Fibroblast of skin of left quadriceps (primary cell): ENCODE measurements around the gene ANTXRL.
"Not testable (repeated sequence)": the region's sequence is repeated elsewhere in the genome, so short reads cannot be mapped to it uniquely, and the experiment has no call there.

Experiments
- DNase-seq, 2 experiments: peaks; one replicate each; pipeline ENCODE4 v3.0.0-alpha.2; 2013; ENCODE audit warnings: low read depth in 2 of 2

The ANTXRL gene

DNA sequence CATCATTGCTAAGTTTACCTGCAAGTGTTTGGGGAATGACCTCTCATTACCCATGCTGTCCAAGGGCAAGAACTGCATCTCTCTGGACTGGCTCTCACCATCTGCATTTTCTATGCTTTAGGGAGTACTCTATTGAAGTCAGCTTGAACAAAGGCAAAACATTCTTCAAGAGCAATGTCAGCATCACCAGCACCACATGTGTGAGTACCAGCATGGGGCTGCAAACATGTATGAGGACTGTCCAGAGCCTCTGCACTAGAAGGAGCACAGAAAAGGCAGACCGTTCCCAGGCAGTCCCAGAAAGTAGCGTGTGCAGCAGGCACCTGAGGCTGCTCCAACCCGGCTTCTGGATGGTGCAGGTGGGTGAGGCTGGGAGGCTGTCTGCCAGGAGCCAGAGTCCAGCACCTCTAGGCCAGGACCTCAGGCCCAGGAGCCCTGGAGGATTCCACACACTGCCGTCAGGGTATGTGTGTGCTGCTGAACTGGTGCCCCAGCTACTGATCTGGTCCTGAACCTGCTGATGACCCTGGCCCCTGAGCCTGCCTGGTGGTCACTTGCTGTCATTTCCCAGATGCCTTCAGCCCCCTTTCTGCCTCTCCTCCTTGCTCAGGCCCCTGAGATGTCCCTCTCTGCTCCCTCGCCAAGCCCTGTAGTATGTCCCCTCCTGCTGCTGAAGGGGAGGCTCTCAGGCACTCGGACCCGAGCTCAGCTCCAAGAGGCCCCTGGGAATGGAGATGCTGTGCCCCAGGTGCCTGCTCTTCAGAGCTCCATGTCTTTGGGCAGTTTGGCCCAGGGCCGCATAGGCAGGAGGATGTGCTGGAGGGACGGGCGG, 20.7 kb downstream of the ANTXRL start:
- no peak for DNase-seq

DNA sequence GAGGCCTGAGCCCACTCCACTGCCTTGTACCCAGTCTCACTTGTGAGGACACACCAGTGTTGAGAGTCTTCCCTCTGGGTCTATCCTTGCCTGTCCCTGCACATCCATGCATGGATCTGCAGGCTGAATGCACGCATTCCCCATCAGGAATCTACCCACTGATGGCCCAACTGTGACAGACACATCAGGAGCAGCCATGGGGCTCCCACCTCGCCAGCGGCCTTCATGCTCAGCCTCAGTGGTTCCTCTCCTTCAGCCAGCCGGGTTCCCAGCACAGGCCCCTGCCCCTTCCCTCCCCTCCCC, 21.3 kb downstream of the ANTXRL start:
- no peak for DNase-seq

DNA sequence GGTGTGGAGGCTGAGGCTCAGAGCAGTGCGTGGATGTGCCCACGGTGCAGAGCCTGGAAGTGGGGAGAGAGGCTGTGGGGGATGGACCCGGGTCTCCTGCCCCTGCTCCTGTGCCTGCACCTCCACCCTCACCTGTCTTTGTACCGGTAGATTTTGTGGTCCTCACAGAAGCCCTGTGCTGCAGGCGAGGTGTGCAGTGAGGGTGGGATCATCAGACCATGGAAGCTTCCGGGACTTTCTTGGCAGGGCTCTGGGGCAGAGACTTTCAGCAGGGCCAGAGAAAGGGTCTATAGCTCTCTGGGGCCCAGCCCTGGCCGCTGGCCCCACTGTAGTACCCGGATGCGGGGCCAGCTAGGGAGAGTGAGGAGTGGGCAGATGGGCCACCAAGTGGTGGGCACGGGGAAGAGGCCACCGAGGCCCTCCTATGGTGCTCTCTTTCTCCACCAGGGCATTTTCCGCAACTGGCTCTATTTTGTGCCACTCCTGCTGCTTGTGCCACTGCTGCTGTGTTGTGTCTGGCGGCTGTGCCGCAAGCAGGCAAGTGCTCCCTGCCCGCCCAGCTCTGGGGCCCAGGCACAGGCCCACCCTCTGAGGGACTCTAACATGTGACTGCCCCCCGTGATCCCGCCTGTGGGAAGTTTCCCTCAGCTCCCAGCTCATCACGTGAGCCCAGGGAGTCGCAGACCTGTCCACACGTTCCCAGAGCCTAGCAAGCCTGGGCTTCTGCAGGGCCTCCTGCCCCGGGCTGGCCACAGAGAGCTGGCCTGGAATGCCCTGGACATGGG, 22.1 kb downstream of the ANTXRL start:
- DNase-seq = no peak

DNA sequence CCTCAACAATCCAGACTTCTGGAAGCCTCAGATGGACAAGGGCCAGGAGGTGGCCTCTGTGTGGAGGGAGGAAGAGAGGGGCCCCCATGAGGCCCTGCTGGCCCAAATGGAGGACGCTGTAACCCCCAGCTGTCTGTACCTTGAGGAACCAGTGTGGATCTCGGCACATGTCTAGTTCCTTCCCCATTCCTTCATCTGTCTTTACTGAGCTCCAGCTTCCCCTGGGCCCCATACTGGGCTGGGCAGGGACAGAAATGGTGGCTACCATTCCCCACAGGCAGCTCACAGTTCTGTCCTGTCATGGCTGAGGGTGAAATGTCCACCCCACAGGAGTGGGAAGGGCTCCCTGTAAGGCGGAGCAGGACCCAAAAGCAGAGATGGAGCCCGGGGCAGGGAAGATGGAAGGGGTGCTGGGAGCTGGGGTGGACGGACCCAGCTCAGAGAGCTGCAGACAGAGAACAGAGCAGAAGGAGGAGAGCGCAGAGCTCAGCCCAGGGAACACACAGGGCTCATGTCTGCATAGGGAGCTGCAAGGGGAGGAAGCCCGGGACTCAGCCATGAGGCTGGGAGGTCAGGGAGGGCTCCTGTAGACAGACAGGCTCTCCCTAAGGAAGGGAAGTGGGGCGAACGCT, 22.8 kb downstream of the ANTXRL start:
- DNase-seq = no peak

DNA sequence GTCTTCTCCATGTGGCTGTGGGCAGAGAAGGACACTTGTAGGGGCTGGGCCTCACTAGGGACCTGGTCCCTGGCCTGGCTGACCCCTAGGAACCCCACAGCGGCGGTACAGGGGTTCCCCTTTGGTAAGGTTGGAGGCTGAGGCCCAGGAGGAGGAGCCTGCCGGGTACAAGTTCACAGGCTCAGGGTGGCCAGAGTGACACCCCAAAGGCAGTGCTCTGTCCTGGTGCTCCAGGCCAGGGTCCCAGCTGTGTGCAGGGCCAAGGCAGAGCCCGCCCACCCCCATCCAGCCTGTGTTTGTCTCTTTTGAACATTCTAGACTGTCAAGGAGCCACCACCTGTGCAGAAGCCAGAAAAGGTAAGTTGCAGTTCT, 23.3 kb downstream of the ANTXRL start:
- no peak for DNase-seq

DNA sequence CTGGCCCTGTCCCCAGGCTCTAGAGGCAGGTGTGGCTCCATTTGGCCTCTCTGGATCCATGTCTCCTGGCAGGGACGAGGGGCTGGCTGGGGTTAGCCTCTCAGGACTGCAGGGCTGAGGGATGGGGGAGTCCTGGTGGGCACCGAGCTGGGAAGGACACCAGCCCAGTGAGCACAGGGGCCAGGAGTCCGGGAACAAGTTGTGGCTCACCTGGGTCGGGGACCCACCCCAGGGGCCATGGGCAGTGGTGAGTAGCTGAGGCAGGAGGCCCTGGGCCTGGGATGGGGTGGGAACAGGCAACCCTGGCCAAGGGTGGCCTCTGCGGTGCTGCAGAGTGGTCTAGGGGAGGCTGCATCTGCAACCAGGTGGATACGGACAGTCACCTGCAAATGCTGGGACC, 24.1 kb downstream of the ANTXRL start:
- no peak for DNase-seq

DNA sequence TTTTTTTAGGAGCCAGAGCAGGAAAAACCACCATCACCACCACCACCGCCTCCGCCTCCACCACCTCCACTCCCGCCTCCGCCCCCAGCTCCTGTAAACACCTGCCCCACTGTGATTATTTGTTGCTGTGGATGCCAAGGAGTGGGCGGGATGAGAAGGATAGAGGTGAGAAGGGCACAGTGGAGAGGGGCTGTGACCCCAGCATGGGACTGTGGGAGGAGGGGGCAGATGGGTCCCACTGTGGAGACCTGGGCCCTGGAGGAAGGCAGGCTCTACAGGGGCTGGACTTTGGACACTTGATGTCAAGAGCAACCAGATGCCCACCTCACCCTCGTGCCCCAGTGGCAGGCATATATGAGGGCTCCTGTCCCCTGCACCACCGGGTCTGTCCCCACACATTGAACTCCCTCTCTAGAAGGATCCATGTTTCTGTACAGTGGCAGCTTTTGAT, 24.7 kb downstream of the ANTXRL start:
- no peak for DNase-seq

DNA sequence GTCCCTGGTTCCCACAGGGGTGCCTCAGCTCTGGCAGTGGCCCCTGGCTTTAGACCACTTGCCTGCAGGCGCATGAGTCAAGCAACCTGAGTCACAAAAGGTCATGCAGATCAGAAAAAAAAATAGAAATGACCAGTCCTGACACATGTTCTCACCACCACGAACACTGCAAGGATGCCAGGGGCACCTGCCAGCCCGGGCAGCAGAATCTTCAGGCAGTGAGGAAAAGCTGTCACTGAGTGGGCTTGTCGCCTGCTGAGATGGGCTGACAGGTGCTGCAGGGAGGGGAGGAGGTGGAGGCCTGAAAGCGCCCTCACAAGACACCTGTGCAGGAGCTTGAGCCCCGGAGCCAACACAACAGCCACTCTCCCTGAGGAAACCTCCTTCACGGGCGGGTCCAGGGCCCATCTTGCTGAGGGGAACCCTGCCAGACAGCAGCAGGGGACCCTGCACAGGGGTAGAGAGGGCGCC, 25.2 kb downstream of the ANTXRL start:
- DNase-seq = not testable (repeated sequence)

DNA sequence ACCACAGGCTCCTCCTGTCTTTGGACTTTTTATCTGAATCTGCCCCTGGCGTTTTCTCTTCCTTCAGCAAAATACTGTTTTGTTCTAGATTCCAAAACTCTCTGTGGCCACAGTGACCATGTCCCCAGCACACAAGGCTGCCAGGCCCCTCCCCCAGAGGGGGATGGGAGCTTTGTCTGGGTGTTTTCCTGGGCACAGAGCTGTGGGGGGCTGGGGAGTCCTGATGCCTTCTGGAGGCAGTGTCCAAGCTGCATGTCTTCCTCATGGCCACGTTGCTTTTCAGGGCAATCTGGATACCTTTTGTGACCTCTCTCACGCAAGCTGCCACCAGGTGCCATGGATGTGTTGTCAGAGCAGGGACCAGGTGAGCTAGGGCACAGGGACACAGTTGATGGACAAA, 26.2 kb downstream of the ANTXRL start:
- DNase-seq = no peak

DNA sequence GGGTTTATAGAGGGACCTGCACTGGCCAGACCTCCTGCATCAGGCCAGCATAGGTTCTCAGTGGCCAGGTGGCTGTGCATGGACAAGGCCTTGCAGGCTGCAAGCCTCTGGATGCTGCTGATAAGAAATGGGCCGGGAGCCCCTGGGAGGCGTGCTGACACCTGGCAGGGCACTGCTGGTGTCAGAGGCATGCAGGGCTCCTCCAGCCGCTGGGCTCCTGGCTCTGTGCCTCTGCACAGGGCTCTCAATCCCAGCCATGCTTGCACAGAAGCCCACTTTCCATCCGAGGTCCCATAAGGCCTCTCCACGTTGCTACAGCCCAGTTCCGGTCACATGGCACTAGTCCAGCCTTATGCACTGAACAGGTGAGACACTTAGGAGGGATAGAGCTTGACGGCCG, 27.3 kb downstream of the ANTXRL start:
- no peak for DNase-seq

DNA sequence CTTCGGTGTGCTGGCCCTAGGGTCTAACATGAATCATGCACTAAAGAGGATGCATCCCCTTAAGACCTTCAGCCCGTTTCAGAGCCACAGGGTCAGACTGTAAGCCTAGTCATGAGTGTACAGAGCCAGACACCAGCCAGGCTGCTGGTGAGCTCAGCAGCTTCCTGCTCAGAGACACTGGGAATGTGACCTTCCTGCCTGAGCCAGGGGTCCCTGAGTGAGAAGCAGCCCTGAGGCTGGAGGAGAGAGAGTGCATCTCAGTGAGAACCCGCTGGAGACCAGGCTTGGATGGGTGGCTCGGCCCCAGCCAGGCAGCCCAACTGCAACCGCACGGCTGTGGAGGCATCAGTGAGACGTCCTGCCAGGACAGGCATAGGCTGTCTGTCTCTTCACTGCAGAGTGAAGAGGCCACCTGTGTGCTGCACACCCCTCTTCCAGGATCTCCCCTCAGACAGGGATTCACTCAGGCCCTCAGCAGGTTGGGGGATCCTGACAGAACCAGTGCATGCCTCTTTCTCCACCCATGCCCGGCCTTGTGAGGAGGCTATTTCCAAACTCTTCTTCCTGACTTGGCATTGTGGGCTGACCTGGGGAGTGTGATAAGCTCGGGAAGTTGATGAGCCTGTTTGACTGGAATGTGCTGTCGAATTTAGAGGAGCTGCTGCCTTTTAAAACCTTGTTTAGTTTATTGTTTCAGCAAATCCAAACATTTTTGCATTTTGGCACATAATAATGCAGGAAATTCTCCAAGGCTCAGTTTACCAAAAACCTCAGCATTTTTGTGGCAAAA, 28.5 kb downstream of the ANTXRL start:
- peak; percentile 4 to 15 for DNase-seq

DNA sequence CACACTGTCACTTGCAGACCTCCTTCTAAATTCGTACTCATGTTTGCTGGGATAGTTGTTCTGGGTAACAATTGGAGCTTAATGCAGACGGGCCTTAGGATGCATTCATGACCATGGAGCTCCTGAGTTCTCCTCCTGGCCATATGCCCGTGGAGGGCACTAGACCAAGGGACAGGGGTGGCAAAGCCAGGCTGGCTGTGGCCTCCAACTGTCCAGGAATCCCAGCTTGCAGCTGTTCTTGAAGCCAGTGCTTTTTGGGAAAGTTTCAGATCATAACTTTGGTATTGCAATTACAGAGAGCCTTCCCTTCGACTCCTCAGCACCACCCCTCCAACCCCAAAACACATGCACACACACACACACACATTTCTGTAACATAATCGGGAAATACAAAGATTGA, 30.6 kb downstream of the ANTXRL start:
- DNase-seq = no peak

DNA sequence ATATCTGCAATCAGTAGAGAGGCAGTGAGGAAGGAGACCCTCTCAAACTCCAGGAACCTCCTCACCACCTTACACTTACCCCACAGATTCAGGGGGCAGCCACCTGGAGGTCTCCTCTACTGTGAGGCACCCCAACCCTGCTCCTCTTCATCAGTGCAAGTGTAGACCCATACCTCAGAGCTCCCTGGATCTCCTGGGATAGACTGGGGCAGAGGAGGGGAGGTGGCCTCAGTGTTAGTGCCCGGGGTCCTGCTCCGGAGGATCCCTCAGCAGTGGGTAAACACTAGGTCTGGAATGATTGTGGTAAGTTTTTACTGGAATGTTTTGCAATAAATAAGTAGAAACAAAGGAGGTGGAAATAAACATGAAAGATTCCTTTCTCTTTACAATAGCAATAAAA, 31.1 kb downstream of the ANTXRL start:
- no peak for DNase-seq

DNA sequence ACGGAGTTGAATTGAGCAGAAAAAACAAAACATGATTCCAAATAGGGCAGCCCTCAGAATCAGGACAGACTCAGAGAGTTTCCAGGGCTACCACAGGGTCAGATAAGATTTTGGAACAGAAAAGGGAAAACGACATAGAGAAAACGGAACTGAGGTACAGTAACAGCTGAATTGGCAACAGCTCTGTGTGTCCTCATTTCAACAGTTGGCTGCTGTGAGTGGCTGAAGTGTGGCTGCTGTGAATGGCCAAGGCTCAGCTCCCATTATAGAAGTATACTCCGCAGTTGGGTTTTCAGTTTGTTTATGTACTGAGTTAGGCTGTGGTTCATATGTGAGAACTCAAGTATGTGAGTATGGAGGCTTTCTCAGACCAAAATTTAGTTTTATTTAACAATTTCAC, 32.0 kb downstream of the ANTXRL start:
- no peak for DNase-seq

DNA sequence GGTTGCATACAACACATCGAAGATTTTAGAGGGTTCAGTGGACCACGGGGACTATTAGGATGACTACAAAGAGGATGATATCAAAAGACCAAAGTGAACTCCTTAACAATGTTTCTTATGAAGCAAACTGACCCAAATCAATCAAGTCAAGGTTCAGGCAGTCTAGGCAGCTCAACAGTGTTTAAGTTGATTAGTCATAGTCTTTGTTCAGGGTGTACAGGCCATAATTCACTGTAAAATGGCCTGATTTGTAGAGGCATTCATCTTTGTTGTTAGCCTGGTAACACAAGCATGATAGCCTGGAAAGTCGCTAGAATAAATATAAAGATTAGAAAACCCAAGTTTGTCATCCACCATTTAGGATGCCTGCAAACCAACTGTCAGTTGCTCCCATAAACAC, 32.6 kb downstream of the ANTXRL start:
- DNase-seq = no peak

DNA sequence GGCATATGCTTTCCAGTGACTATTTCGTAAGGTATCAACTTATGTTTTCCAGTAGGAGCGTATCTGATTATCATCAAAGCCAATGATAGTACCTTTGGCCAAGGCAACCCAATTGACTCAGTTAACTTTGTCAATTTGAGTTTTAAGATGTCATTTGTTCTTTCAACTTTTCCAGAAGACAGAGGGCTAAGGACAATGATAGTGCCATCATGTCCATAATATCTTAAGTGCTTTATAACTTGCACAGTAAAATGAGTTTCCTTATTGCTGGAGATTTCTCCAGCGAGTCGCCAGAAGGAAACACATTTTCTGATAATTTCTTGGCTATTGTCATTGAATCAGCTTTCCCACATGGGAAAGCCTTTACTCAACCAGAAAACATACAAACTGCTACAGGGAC, 35.0 kb downstream of the ANTXRL start:
- no peak for DNase-seq

DNA sequence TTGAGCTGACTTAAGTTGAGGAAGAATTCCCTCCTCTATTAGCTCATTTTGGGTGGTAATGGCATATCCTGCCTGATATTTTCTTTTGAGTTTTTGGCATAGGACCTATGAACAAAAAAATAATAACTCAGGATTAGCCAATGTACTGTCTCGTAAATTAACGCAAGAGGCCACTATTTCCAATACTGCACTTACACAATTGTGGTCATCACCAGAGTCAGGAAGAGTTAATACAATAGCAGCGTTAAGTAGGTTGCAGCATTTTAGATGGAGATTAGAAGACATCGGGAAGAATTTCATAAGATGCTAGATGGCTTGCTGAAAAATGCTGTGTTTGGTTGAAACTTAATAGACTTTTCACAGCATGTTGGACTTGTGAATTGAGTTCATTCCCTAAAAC, 36.4 kb downstream of the ANTXRL start:
- DNase-seq = no peak

DNA sequence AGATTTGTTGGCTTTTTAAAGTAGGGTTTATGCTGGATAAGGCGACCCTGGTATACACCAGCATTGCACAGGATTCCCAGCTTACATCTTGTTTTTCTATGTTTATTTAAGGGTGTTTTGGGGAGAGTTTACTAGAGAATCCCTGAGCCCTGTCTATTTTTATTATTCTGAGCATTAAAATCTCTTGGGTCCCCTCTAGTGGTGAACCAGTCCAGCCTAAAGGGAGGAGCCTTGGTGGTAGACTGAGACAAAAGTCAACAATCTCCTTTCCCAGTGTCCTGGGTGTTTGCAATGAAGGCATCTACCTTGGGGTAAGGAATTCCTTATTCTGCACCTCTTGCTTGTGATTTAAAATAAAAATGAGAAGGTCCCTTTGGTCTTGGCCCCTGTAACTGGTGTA, 38.2 kb downstream of the ANTXRL start:
- no peak for DNase-seq

DNA sequence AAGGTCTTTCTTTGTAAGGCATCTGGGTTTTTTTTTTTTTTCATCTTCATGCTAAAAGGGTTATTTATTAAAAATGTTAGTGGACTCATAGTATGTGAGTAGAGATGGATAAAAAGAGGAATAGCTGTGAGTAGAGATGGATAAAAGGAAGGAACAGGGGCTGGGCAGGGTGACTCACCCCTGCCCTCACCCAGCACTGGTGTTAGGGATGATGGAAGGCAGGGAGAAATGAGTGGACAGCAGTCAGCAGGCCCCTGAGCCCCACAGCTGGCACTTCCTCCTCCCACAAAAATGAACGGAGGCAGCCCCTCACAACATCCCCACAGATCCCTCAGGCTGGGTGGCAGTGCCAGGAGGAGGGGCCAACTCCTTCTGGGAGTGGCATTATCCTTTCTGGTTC, 39.3 kb downstream of the ANTXRL start:
- DNase-seq = no peak

DNA sequence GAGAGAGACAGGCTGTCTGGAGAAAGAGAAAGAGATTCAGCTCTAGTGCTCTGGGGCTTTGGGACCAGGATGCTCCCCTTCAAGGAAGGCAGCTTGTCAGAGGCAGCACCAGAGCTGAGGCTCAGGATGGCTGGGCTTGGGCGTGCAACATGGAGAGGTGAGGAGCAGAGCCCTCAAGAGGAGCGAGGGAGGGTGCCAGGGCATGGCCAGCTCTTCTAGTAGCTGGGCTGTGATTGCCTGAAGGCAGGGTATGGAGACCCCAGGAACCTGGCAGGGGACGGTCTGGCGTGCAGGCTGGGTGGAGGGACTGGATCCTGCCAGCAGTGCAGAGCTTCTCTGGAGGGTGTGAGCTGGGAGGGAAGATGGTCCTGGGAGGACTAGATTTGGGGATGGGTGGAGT, 40.2 kb downstream of the ANTXRL start:
- no peak for DNase-seq

DNA sequence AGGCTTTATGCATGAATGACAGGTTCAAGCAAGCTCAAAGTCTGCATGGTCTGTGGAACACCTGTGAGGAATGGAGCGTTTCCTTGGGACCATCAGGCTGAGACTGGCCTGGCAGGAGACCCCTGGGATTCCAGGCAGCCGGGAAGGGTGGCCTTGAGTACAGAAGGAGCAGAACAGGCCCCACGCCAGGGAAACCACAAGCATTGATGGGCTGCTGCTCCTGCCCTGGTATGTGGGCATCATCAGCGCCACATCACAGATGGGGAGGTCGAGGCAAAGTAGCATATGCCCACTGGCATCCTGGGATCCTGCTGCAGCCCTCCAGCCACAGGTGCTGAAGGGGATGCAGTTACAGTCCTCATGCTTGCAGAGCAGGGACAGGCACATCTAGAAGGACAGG, 40.9 kb downstream of the ANTXRL start:
- DNase-seq = no peak
